Endothelial cell of umbilical vein (primary cell): Measurements from ENCODE around the gene UBE2K.

Source experiments
- CTCF ChIP-seq, 2 donors: IDR thresholded peaks; 1 replicate in 1 of 2; 2 replicates in 1 of 2; pipeline ENCODE4 v1.5.1; 2011; ENCODE audit warnings: low read length in 2 of 2, mild to moderate bottlenecking in 2 of 2, moderate library complexity in 2 of 2, control low read depth in 1 of 2, inconsistent platforms in 1 of 2, low read depth in 1 of 2; ENCODE audit not compliant: insufficient read depth in 1 of 2; ENCODE audit errors: extremely low read depth in 1 of 2
- MAX ChIP-seq: IDR thresholded peaks from 2 replicates; pipeline ENCODE4 v1.6.1; 2011; ENCODE audit not compliant: insufficient read depth, insufficient read length
- POLR2A ChIP-seq: IDR thresholded peaks from 2 replicates; pipeline ENCODE4 v1.6.1; 2012; ENCODE audit warnings: low read depth, mild to moderate bottlenecking, control low read depth, low read length

- TF ChIP-seq CTCF (IDR thresholded peaks at IDR 0.05; ENCODE audit: extremely low read depth in 1 of 2, insufficient read depth in 1 of 2, low read depth in 1 of 2, low read length in 2 of 2) (no peak), MAX (no peak), POLR2A (no peak)
Measured at GRCh38 chr4:39732728-39733127, 34.8 kb downstream of the UBE2K start.
